ENCODE data around the gene EIF4G1.

The EIF4G1 gene

GRCh38 chr3:184372911-184373310 is 58.5 kb downstream of the EIF4G1 start:
- DNase-seq = no peak

GRCh38 chr3:184373422-184373821 is 59.0 kb downstream of the EIF4G1 start:
- no peak for DNase-seq

GRCh38 chr3:184375747-184376461 is 61.5 kb downstream of the EIF4G1 start:
- no peak for DNase-seq

GRCh38 chr3:184377374-184377773 is 63.0 kb downstream of the EIF4G1 start:
- DNase-seq = no peak

GRCh38 chr3:184377882-184378445 is 63.6 kb downstream of the EIF4G1 start, which contains the start of gene THPO:
TSS of gene THPO (minus strand) at chr3:184378207. CDS start at chr3:184376259, 1,948 bp downstream.
- no peak for DNase-seq

- no peak for DNase-seq
Observed at GRCh38 chr3:184378651-184379357, 64.4 kb downstream of the EIF4G1 start.

GRCh38 chr3:184379358-184380184 is 65.2 kb downstream of the EIF4G1 start, which contains the start of gene CHRD:
TSS of gene CHRD (plus strand) at chr3:184380054. CDS start at chr3:184380319, 265 bp downstream.
- no peak for DNase-seq

- no peak for DNase-seq
Observed at GRCh38 chr3:184380185-184380626, 65.8 kb downstream of the EIF4G1 start.

GRCh38 chr3:184380627-184381260 is 66.3 kb downstream of the EIF4G1 start:
- no peak for DNase-seq

GRCh38 chr3:184381261-184382224 is 67.1 kb downstream of the EIF4G1 start:
- DNase-seq = no peak

GRCh38 chr3:184382326-184383032 is 68.1 kb downstream of the EIF4G1 start:
- DNase-seq = no peak

GRCh38 chr3:184383033-184383740 is 68.8 kb downstream of the EIF4G1 start:
- DNase-seq = no peak

GRCh38 chr3:184384342-184384741 is 69.9 kb downstream of the EIF4G1 start:
- DNase-seq = no peak

Data from activated T-cell treated with anti-CD3 and anti-CD28 coated beads for 4 hours (primary cell).